Thyroid gland (tissue), 4 donors: ENCODE data around the gene GGNBP2. TPM values are rescaled to one million over a fixed set of nuclear protein-coding genes. Genes with fewer than 3 reads are reported as not detected.

Source experiments
- DNase-seq, 2 donors: peaks; one replicate each; pipeline ENCODE4 v3.0.0-alpha.2; 2019
- H3K27ac ChIP-seq, 3 donors: fragments of 200-600 bp; sonication (generic); 1 replicate in 2 of 3; 2 replicates in 1 of 3; pipeline ENCODE4 v1.5.1; 2016 to 2019; ENCODE audit warnings: mild to moderate bottlenecking in 1 of 3, moderate library complexity in 1 of 3
- H3K27me3 ChIP-seq: fragments of 200-600 bp; sonication (generic); one replicate; pipeline ENCODE4 v1.5.1; 2019
- H3K36me3 ChIP-seq, 2 donors: fragments of 200-600 bp; sonication (generic); one replicate each; pipeline ENCODE4 v1.5.1; 2016 to 2019
- H3K4me1 ChIP-seq, 2 donors: fragments of 200-600 bp; sonication (generic); one replicate each; pipeline ENCODE4 v1.5.1; 2017 to 2019
- H3K4me3 ChIP-seq, 3 donors: fragments of 200-600 bp; sonication (generic); replicated peaks in 1 of 3; 1 replicate in 2 of 3; 2 replicates in 1 of 3; pipeline ENCODE4 v1.5.1; 2016; ENCODE audit warnings: mild to moderate bottlenecking in 1 of 3
- H3K9me3 ChIP-seq: fragments of 200-600 bp; sonication (generic); one replicate; pipeline ENCODE4 v1.5.1; 2017
- POLR2A ChIP-seq, 2 donors: fragments of 450-650 bp; IDR thresholded peaks; one replicate each; pipeline ENCODE4 v1.6.1; 2017; ENCODE audit warnings: antibody characterized with exemption in 2 of 2, mild to moderate bottlenecking in 2 of 2, moderate library complexity in 1 of 2
- WGBS, 2 donors: methylation state at CpG; one replicate each; pipeline ENCODE4 v1.1.5; 2017; 5-methylcytosine and 5-hydroxymethylcytosine counted together
- intact Hi-C: fragments of 100-400 bp; cut with DNase I; formaldehyde crosslinking; loops from one replicate; pipeline ENCODE4 v1.15.1; 2023
- total RNA-seq, 4 donors: library from RNA; depleted of rRNA; stranded (reverse); fragments of >200 nt; gene quantifications; one replicate each; pipeline ENCODE4 v1.2.3, GENCODE V29; 2016
- TF ChIP-seq, protein P1 (sequence below), 6 experiments: fragments of 200-600 bp in 3 of 6; fragments of 450-650 bp in 3 of 6; sonication (generic) in 3 of 6; IDR thresholded peaks; one replicate each; pipeline ENCODE4 v1.5.1; 2016 to 2019; ENCODE audit warnings: antibody characterized with exemption in 6 of 6, mild to moderate bottlenecking in 2 of 6, inconsistent platforms in 1 of 6, moderate library complexity in 1 of 6

Gene GGNBP2
- total RNA-seq, 4 donors from 2014 or later, result 47.3 to 74.1 (median 58.0) TPM

DNA sequence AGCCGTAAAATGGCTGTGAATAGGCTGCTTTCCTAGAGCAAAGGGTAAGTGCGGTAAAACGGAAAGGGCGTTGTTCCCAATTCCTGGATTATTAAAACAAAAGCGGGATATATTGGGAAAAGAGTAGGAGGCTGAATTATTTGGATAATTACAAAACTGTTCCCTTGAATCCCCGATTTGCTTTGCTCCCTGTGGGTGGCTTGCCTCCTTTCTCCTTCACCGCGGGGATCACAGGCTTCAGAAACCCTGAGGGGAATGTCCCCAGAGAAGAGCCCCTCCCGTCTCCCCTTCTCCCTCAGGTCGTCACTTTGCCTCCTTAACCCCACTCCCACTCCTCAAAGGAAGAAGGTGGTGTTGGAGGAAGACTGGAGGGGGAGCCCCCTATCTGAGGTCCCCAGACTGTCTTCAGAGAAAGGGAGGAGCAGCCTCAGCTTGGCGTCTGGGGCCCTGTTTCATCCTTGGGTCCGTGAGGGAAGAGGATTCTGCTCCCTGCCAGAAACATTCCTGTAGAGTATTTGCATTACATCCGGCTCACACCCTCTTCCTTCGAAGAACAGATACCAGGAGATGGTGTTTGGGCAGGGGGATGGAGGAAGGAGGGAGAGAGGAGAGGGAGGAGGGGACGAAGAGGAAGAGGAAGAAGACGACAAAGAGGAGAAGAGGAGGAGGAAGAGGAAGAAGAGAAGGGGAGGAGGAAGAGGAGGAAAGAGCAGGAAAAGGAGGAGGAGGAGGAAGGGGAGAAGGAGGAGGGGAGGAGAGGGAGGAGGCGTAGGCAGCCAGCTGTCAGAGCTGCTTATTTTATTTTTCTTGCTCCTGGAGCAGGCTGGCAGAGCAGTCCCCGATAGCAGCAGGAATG, 88.4 kb downstream of the GGNBP2 start:
- no peak for TF ChIP-seq POLR2A (IDR thresholded peaks at IDR 0.05)
- TF ChIP-seq, protein P1, sequence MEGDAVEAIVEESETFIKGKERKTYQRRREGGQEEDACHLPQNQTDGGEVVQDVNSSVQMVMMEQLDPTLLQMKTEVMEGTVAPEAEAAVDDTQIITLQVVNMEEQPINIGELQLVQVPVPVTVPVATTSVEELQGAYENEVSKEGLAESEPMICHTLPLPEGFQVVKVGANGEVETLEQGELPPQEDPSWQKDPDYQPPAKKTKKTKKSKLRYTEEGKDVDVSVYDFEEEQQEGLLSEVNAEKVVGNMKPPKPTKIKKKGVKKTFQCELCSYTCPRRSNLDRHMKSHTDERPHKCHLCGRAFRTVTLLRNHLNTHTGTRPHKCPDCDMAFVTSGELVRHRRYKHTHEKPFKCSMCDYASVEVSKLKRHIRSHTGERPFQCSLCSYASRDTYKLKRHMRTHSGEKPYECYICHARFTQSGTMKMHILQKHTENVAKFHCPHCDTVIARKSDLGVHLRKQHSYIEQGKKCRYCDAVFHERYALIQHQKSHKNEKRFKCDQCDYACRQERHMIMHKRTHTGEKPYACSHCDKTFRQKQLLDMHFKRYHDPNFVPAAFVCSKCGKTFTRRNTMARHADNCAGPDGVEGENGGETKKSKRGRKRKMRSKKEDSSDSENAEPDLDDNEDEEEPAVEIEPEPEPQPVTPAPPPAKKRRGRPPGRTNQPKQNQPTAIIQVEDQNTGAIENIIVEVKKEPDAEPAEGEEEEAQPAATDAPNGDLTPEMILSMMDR (IDR thresholded peaks at IDR 0.05), result no peak
- 35% methylated on average over 18 of the region's 18 CpGs for WGBS, 2 donors
- H3K9me3 ChIP-seq, result no peaks in the 10 kb centered on the region
- no peak overlapping the region for H3K27ac ChIP-seq
- H3K36me3 ChIP-seq, result no peaks in the 10 kb centered on the region
- H3K4me1 ChIP-seq, result no peaks in the 10 kb centered on the region
- H3K4me3 ChIP-seq, result no peak overlapping the region
- DNase-seq, result no peak
- no peaks in the 10 kb centered on the region for H3K27me3 ChIP-seq
- intact Hi-C loops, result loop anchor here (10.0 kb wide), 1 partner anchor 612 kb away; no protein-coding TSS in a partner anchor

Other genes with a start within 250 kb of the GGNBP2 start
- gene TBC1D3G, start 221.0 kb upstream of the GGNBP2 start, total RNA-seq, result 1 to 10 TPM in 1 of 4 donors, not detected in 3; 1.2 TPM
- not detected for gene TBC1D3H, start 156.5 kb upstream of the GGNBP2 start, total RNA-seq
- 10 to 100 TPM; 21.6 to 46.4 (median 29.1) TPM for gene ZNHIT3, start 58.2 kb upstream of the GGNBP2 start, total RNA-seq
- gene MYO19, start 10.1 kb upstream of the GGNBP2 start, total RNA-seq, result 10 to 100 TPM; 45.6 to 80.0 (median 64.5) TPM
- 10 to 100 TPM in 1 of 4 donors, 1 to 10 TPM in 3; 6.1 to 12.5 (median 7.1) TPM for gene PIGW, start 9.9 kb upstream of the GGNBP2 start, total RNA-seq
- gene DHRS11, start 47.0 kb downstream of the GGNBP2 start, total RNA-seq, result 10 to 100 TPM; 12.3 to 28.4 (median 21.4) TPM
- gene MRM1, start 56.7 kb downstream of the GGNBP2 start, total RNA-seq, result 1 to 10 TPM; 5.8 to 9.8 (median 7.4) TPM